NT2/D1 (cell line): ENCODE results near the gene EFHB.

Source experiments
- DNase-seq: peaks from one replicate; pipeline ENCODE4 v3.0.0-alpha.2; 2011; ENCODE audit warnings: low read depth, low spot score
- H3K27me3 ChIP-seq: 2 replicates; pipeline ENCODE4 v1.6.0; 2011; ENCODE audit warnings: mild to moderate bottlenecking; ENCODE audit not compliant: insufficient read length, insufficient read depth
- H3K36me3 ChIP-seq: 2 replicates; pipeline ENCODE4 v1.6.1; 2011; ENCODE audit warnings: mild to moderate bottlenecking, low read length, mixed read lengths; ENCODE audit not compliant: insufficient read depth, insufficient read length
- H3K4me1 ChIP-seq: 2 replicates; pipeline ENCODE4 v1.5.1; 2011; ENCODE audit not compliant: insufficient read depth, insufficient read length
- H3K4me3 ChIP-seq: 2 replicates; pipeline ENCODE4 v1.5.1; 2011; ENCODE audit warnings: low read depth; ENCODE audit not compliant: insufficient read length
- H3K9ac ChIP-seq: 2 replicates; pipeline ENCODE4 v1.6.0; 2011; ENCODE audit warnings: low read depth; ENCODE audit not compliant: insufficient read length
- H3K9me3 ChIP-seq: 2 replicates; pipeline ENCODE4 v1.5.1; 2011; ENCODE audit warnings: mild to moderate bottlenecking, low read length; ENCODE audit not compliant: insufficient read depth
- SUZ12 ChIP-seq: IDR thresholded peaks from 2 replicates; pipeline ENCODE4 v1.6.1; 2011; ENCODE audit not compliant: insufficient read length, insufficient read depth; ENCODE audit errors: extremely low read depth
- YY1 ChIP-seq: IDR thresholded peaks from 2 replicates; pipeline ENCODE4 v1.6.1; 2011; ENCODE audit not compliant: insufficient read length, insufficient read depth
- ZNF274 ChIP-seq: IDR thresholded peaks from 2 replicates; pipeline ENCODE4 v1.6.1; 2011; ENCODE audit warnings: mild to moderate bottlenecking, low read depth, low read length

The EFHB gene

GRCh38 chr3:19945969-19946831, 12.2 kb upstream of the EFHB start:
- Histone ChIP-seq H3K9me3 (0 out of 2 replicates have a peak, but pooled peaks cover 4% of the 10 kb centered on the region), H3K4me1 (no peaks in the 10 kb centered on the region), H3K27me3 (no peaks in the 10 kb centered on the region), H3K9ac (peak overlapping the region; percentile 80), H3K4me3 (peak overlapping the region; percentile 73), H3K36me3 (peaks cover 13% of the 10 kb centered on the region)
- DNase-seq = no peak
- TF ChIP-seq ZNF274 (no peak), YY1 (no peak), SUZ12 (no peak)

GRCh38 chr3:19945534-19945933, 11.5 kb upstream of the EFHB start:
- H3K4me1 ChIP-seq = no peaks in the 10 kb centered on the region
- TF ChIP-seq SUZ12 (no peak), ZNF274 (no peak), YY1 (no peak)
- H3K27me3 ChIP-seq = no peaks in the 10 kb centered on the region
- 0 out of 2 replicates have a peak, but pooled peaks cover 4% of the 10 kb centered on the region for H3K9me3 ChIP-seq
- H3K4me3 ChIP-seq = no peak overlapping the region
- H3K36me3 ChIP-seq = peaks cover 9% of the 10 kb centered on the region
- no peak overlapping the region for H3K9ac ChIP-seq
- DNase-seq = no peak

- no peak for TF ChIP-seq SUZ12
- TF ChIP-seq YY1 = no peak
- no peak for TF ChIP-seq ZNF274
- H3K4me1 ChIP-seq = no peaks in the 10 kb centered on the region
- no peaks in the 10 kb centered on the region for H3K27me3 ChIP-seq
- no peak for DNase-seq
- 0 out of 2 replicates have a peak, but pooled peaks cover 4% of the 10 kb centered on the region for H3K9me3 ChIP-seq
- no peak overlapping the region for H3K9ac ChIP-seq
- H3K4me3 ChIP-seq = no peak overlapping the region
- no peaks in the 10 kb centered on the region for H3K36me3 ChIP-seq
Observed at GRCh38 chr3:19940643-19941042, 6.6 kb upstream of the EFHB start.

GRCh38 chr3:19938295-19938627, 4.2 kb upstream of the EFHB start:
- no peak for DNase-seq
- Histone ChIP-seq H3K9me3 (0 out of 2 replicates have a peak, but pooled peaks cover 4% of the 10 kb centered on the region), H3K4me3 (no peak overlapping the region), H3K9ac (no peak overlapping the region), H3K36me3 (no peaks in the 10 kb centered on the region), H3K27me3 (no peaks in the 10 kb centered on the region), H3K4me1 (no peaks in the 10 kb centered on the region)
- TF ChIP-seq SUZ12 (no peak), YY1 (no peak), ZNF274 (no peak)

- TF ChIP-seq YY1 = no peak
- no peak for TF ChIP-seq SUZ12
- TF ChIP-seq ZNF274 = no peak
- Histone ChIP-seq H3K4me3 (no peak overlapping the region), H3K27me3 (no peaks in the 10 kb centered on the region), H3K4me1 (no peaks in the 10 kb centered on the region), H3K9me3 (0 out of 2 replicates have a peak, but pooled peaks cover under 1% of the 10 kb centered on the region), H3K36me3 (no peaks in the 10 kb centered on the region), H3K9ac (no peak overlapping the region)
- no peak for DNase-seq
Observed at GRCh38 chr3:19937459-19938294, 3.7 kb upstream of the EFHB start.

GRCh38 chr3:19932422-19932821, 1.6 kb downstream of the EFHB start:
- H3K4me1 ChIP-seq = no peaks in the 10 kb centered on the region
- TF ChIP-seq YY1 = no peak
- TF ChIP-seq ZNF274 = no peak
- no peak for TF ChIP-seq SUZ12
- no peaks in the 10 kb centered on the region for H3K27me3 ChIP-seq
- no peaks in the 10 kb centered on the region for H3K36me3 ChIP-seq
- no peak overlapping the region for H3K9ac ChIP-seq
- no peak overlapping the region for H3K4me3 ChIP-seq
- H3K9me3 ChIP-seq = no peaks in the 10 kb centered on the region
- no peak for DNase-seq

GRCh38 chr3:19931767-19932188, 2.2 kb downstream of the EFHB start:
- no peak for DNase-seq
- TF ChIP-seq SUZ12 (no peak), ZNF274 (no peak), YY1 (no peak)

More at GRCh38 chr3:19931767-19932188, 2.2 kb downstream of the EFHB start:
- Histone ChIP-seq H3K36me3 (no peaks in the 10 kb centered on the region), H3K9ac (no peak overlapping the region), H3K9me3 (no peaks in the 10 kb centered on the region), H3K4me3 (no peak overlapping the region), H3K27me3 (no peaks in the 10 kb centered on the region), H3K4me1 (no peaks in the 10 kb centered on the region)
